Progenitor cell of endocrine pancreas (in vitro differentiated cells): ENCODE data around the gene HPCAL1. TPM values are rescaled to one million over a fixed set of nuclear protein-coding genes. Genes with fewer than 3 reads are reported as not detected.

Experiments used
- DNase-seq: peaks from one replicate; pipeline ENCODE4 v3.0.0; 2021; ENCODE audit warnings: low spot score; ENCODE audit not compliant: unreplicated experiment
- H3K27ac Mint-ChIP-seq: 2 replicates; pipeline ENCODE4 v1.8.0; 2021; ENCODE audit warnings: mild to moderate bottlenecking, moderate library complexity, mixed read lengths
- H3K27me3 Mint-ChIP-seq: 2 replicates; pipeline ENCODE4 v1.8.0; 2021; ENCODE audit warnings: mixed read lengths
- H3K36me3 Mint-ChIP-seq: 2 replicates; pipeline ENCODE4 v1.8.0; 2022; ENCODE audit warnings: mixed read lengths; ENCODE audit not compliant: insufficient read depth
- H3K4me1 Mint-ChIP-seq: 2 replicates; pipeline ENCODE4 v1.8.0; 2021; ENCODE audit warnings: low read depth, mixed read lengths
- H3K4me3 Mint-ChIP-seq: 2 replicates; pipeline ENCODE4 v1.8.0; 2021; ENCODE audit warnings: low read depth, mild to moderate bottlenecking, moderate library complexity, mixed read lengths
- H3K9me3 Mint-ChIP-seq: 2 replicates; pipeline ENCODE4 v1.8.0; 2021; ENCODE audit warnings: low read depth, mixed read lengths
- total RNA-seq: library from RNA; stranded (reverse); gene quantifications from 2 replicates; pipeline ENCODE4 v1.2.1, GENCODE V29; 2021
- TF ChIP-seq, protein P1 (sequence below): fragments of 200-600 bp; sonication (generic); IDR thresholded peaks from one replicate; pipeline ENCODE4 v1.5.0; 2021; ENCODE audit warnings: antibody characterized with exemption, mild to moderate bottlenecking; ENCODE audit not compliant: unreplicated experiment

HPCAL1 gene
- total RNA-seq, 1 donor from 2014 or later, result 16.5 TPM

DNA sequence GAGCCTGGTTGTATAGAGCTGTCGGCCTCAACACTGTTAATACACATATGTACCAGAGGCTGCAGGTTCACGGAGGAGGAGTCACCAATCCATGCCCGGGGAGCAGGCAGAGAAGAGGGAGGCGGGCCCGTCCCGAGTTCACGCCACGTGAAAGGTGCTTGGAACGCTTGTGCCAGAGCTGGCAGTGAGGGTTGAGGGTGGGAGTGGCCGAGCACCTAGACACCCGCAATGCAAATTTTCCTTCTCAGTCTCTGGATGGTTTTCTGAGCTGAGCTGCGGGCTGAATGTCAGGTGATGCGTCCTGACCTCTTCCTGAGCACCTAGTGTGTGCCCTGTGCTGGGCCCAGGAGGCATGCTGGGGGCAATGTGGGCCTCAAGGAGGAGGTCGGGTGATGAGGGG, 93.2 kb downstream of the HPCAL1 start:
- H3K27ac Mint-ChIP-seq, result no peak overlapping the region

GRCh38 chr2:10396464-10396863, 93.8 kb downstream of the HPCAL1 start:
- Mint-ChIP-seq H3K4me1 (peaks cover 6% of the 10 kb centered on the region), H3K36me3 (peaks cover 4% of the 10 kb centered on the region), H3K4me3 (no peak overlapping the region), H3K27me3 (no peaks in the 10 kb centered on the region), H3K9me3 (no peaks in the 10 kb centered on the region), H3K27ac (no peak overlapping the region)
- TF ChIP-seq, protein P1, sequence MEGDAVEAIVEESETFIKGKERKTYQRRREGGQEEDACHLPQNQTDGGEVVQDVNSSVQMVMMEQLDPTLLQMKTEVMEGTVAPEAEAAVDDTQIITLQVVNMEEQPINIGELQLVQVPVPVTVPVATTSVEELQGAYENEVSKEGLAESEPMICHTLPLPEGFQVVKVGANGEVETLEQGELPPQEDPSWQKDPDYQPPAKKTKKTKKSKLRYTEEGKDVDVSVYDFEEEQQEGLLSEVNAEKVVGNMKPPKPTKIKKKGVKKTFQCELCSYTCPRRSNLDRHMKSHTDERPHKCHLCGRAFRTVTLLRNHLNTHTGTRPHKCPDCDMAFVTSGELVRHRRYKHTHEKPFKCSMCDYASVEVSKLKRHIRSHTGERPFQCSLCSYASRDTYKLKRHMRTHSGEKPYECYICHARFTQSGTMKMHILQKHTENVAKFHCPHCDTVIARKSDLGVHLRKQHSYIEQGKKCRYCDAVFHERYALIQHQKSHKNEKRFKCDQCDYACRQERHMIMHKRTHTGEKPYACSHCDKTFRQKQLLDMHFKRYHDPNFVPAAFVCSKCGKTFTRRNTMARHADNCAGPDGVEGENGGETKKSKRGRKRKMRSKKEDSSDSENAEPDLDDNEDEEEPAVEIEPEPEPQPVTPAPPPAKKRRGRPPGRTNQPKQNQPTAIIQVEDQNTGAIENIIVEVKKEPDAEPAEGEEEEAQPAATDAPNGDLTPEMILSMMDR, result no peak
- DNase-seq, result no peak

More for the DNA sequence above, 93.2 kb downstream of the HPCAL1 start:
- Mint-ChIP-seq H3K4me3 (no peak overlapping the region), H3K9me3 (no peaks in the 10 kb centered on the region), H3K36me3 (peaks cover 2% of the 10 kb centered on the region), H3K27me3 (no peaks in the 10 kb centered on the region), H3K4me1 (peaks cover 4% of the 10 kb centered on the region)
- TF ChIP-seq, protein P1, result no peak
- no peak for DNase-seq

- TF ChIP-seq, protein P1, result no peak
- H3K27me3 Mint-ChIP-seq, result no peaks in the 10 kb centered on the region
- no peak overlapping the region for H3K27ac Mint-ChIP-seq
- H3K9me3 Mint-ChIP-seq, result no peaks in the 10 kb centered on the region
- H3K4me1 Mint-ChIP-seq, result peaks cover 5% of the 10 kb centered on the region
- no peak for DNase-seq
- peaks cover 4% of the 10 kb centered on the region for H3K36me3 Mint-ChIP-seq
- no peak overlapping the region for H3K4me3 Mint-ChIP-seq
Observed at GRCh38 chr2:10397297-10397875, 94.7 kb downstream of the HPCAL1 start.

- H3K27me3 Mint-ChIP-seq, result no peaks in the 10 kb centered on the region
- DNase-seq, result no peak
- no peak overlapping the region for H3K4me3 Mint-ChIP-seq
- no peak overlapping the region for H3K27ac Mint-ChIP-seq
- H3K9me3 Mint-ChIP-seq, result no peaks in the 10 kb centered on the region
- peaks cover 3% of the 10 kb centered on the region for H3K4me1 Mint-ChIP-seq
- TF ChIP-seq, protein P1, result no peak
- H3K36me3 Mint-ChIP-seq, result peaks cover 4% of the 10 kb centered on the region
Observed at GRCh38 chr2:10397878-10398277, 95.2 kb downstream of the HPCAL1 start.

DNA sequence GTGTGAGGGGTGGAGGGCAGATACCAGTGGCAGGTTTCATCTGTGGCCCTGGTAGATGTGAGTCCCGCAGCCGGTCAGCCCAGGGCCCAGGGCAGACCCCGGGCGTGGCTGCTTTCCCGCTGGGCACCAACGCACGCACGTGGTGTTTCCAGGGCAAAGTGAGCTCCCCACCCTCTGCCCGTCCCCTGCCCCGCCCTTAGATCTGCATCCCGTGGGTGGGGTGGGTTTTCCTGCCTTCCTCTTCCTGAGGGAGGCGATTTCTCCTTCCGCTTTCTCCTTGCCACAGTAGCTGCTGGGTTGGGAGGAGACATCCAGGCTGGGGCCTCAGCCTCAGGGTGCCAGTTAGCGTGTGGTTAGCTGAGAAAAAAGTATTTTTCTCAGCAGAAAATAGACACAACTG, 95.8 kb downstream of the HPCAL1 start:
- Mint-ChIP-seq H3K27me3 (no peaks in the 10 kb centered on the region), H3K4me3 (no peak overlapping the region), H3K4me1 (peaks cover 3% of the 10 kb centered on the region), H3K9me3 (no peaks in the 10 kb centered on the region), H3K27ac (peak overlapping the region; percentile 96), H3K36me3 (peaks cover 4% of the 10 kb centered on the region)
- TF ChIP-seq, protein P1, result no peak
- DNase-seq, result no peak
